Muscle layer of colon (tissue), 2 donors: Measurements from ENCODE around the gene PCYT1A.
A peak's percentile ranks its signal among the peaks of the same experiment; 100 is the strongest.
"Not testable (repeated sequence)": the region's sequence is repeated elsewhere in the genome, so short reads cannot be mapped to it uniquely, and the experiment has no call there.

Source experiments
- H3K27ac ChIP-seq: one replicate; pipeline ENCODE4 v1.7.0; 2013; ENCODE audit warnings: low read depth, mild to moderate bottlenecking, low read length, moderate library complexity
- H3K27me3 ChIP-seq, 2 donors: one replicate each; pipeline ENCODE4 v1.7.0; 2013; ENCODE audit warnings: low read length in 2 of 2, mild to moderate bottlenecking in 2 of 2; ENCODE audit not compliant: insufficient read depth in 2 of 2, control insufficient read depth in 1 of 2
- H3K36me3 ChIP-seq: one replicate; pipeline ENCODE4 v1.7.0; 2013; ENCODE audit warnings: mild to moderate bottlenecking, low read length; ENCODE audit not compliant: insufficient read depth
- H3K4me1 ChIP-seq: one replicate; pipeline ENCODE4 v1.7.0; 2013; ENCODE audit warnings: mild to moderate bottlenecking, low read length; ENCODE audit not compliant: insufficient read depth
- H3K4me3 ChIP-seq, 2 donors: one replicate each; pipeline ENCODE4 v1.7.0; 2013; ENCODE audit warnings: low read length in 2 of 2, low read depth in 1 of 2, mild to moderate bottlenecking in 1 of 2, moderate library complexity in 1 of 2
- H3K9ac ChIP-seq: one replicate; pipeline ENCODE4 v1.7.0; 2013; ENCODE audit warnings: low read length
- H3K9me3 ChIP-seq: one replicate; pipeline ENCODE4 v1.7.0; 2013; ENCODE audit warnings: mild to moderate bottlenecking, low read length
- donor health status: abdominal sarcoma.
- donor health status: Adenocarcinoma of cecum.

Gene PCYT1A

GRCh38 chr3:196317687-196318467 is 30.4 kb upstream of the PCYT1A start, which contains the start of gene DYNLT2B:
TSS of gene DYNLT2B (minus strand) at chr3:196318240. CDS start at chr3:196318152, 88 bp downstream.
- Histone ChIP-seq H3K9ac (peak within 1 kb of the TSS; percentile 38), H3K27me3 (no peaks in the 10 kb centered on the region), H3K9me3 (no peaks in the 10 kb centered on the region), H3K4me3 (peak within 1 kb of the TSS; percentile 70 to 73), H3K4me1 (no peaks in the 10 kb centered on the region), H3K27ac (peak within 1 kb of the TSS; percentile 87), H3K36me3 (no peaks in the 10 kb centered on the region)

GRCh38 chr3:196316799-196317686 is 29.5 kb upstream of the PCYT1A start:
- H3K4me1 ChIP-seq, H3K27me3 ChIP-seq, H3K36me3 ChIP-seq, H3K9me3 ChIP-seq: not testable (repeated sequence)
- H3K9ac ChIP-seq = peak overlapping the region; percentile 38
- H3K27ac ChIP-seq = peak overlapping the region; percentile 87
- H3K4me3 ChIP-seq = peak overlapping the region; percentile 70 to 73

GRCh38 chr3:196315821-196316220 is 28.3 kb upstream of the PCYT1A start:
- H3K4me3 ChIP-seq = no peak overlapping the region

GRCh38 chr3:196314597-196314996 is 27.1 kb upstream of the PCYT1A start:
- Histone ChIP-seq H3K4me1 (no peaks in the 10 kb centered on the region), H3K36me3 (no peaks in the 10 kb centered on the region), H3K9me3 (no peaks in the 10 kb centered on the region)

More at GRCh38 chr3:196315821-196316220, 28.3 kb upstream of the PCYT1A start:
- H3K4me1 ChIP-seq = no peaks in the 10 kb centered on the region
- no peak overlapping the region for H3K27ac ChIP-seq
- no peaks in the 10 kb centered on the region for H3K27me3 ChIP-seq
- no peak overlapping the region for H3K9ac ChIP-seq
- no peaks in the 10 kb centered on the region for H3K9me3 ChIP-seq
- H3K36me3 ChIP-seq = no peaks in the 10 kb centered on the region

GRCh38 chr3:196314086-196314485 is 26.6 kb upstream of the PCYT1A start:
- not testable (repeated sequence) for H3K9me3 ChIP-seq, H3K36me3 ChIP-seq, H3K4me1 ChIP-seq, H3K4me3 ChIP-seq, H3K9ac ChIP-seq, H3K27ac ChIP-seq, H3K27me3 ChIP-seq

More at GRCh38 chr3:196314597-196314996, 27.1 kb upstream of the PCYT1A start:
- no peaks in the 10 kb centered on the region for H3K27me3 ChIP-seq
- H3K4me3 ChIP-seq = no peak overlapping the region
- H3K27ac ChIP-seq = no peak overlapping the region
- H3K9ac ChIP-seq = no peak overlapping the region

- not testable (repeated sequence) for H3K9ac ChIP-seq
Measured at GRCh38 chr3:196302960-196303359, 15.4 kb upstream of the PCYT1A start.

GRCh38 chr3:196302551-196302950 is 15.0 kb upstream of the PCYT1A start:
- H3K27ac ChIP-seq, H3K9ac ChIP-seq, H3K27me3 ChIP-seq, H3K9me3 ChIP-seq, H3K36me3 ChIP-seq, H3K4me1 ChIP-seq, H3K4me3 ChIP-seq: not testable (repeated sequence)

More at GRCh38 chr3:196302960-196303359, 15.4 kb upstream of the PCYT1A start:
- H3K4me3 ChIP-seq, H3K9me3 ChIP-seq, H3K27me3 ChIP-seq, H3K36me3 ChIP-seq, H3K4me1 ChIP-seq, H3K27ac ChIP-seq: not testable (repeated sequence)

GRCh38 chr3:196298521-196298920 is 11.0 kb upstream of the PCYT1A start:
- Histone ChIP-seq H3K27me3 (no peaks in the 10 kb centered on the region), H3K4me3 (no peak overlapping the region), H3K9me3 (no peaks in the 10 kb centered on the region), H3K9ac (no peak overlapping the region), H3K27ac (no peak overlapping the region), H3K36me3 (no peaks in the 10 kb centered on the region), H3K4me1 (no peaks in the 10 kb centered on the region)

GRCh38 chr3:196292286-196292923 is 4.9 kb upstream of the PCYT1A start:
- Histone ChIP-seq H3K36me3 (no peaks in the 10 kb centered on the region), H3K4me1 (no peaks in the 10 kb centered on the region), H3K9ac (no peak overlapping the region), H3K27ac (no peak overlapping the region), H3K27me3 (no peaks in the 10 kb centered on the region), H3K4me3 (no peak overlapping the region), H3K9me3 (no peaks in the 10 kb centered on the region)

- H3K9me3 ChIP-seq = no peaks in the 10 kb centered on the region
- no peaks in the 10 kb centered on the region for H3K36me3 ChIP-seq
- no peaks in the 10 kb centered on the region for H3K27me3 ChIP-seq
- peaks cover 20% of the 10 kb centered on the region for H3K4me1 ChIP-seq
- H3K4me3 ChIP-seq = peak overlapping the region; percentile 80 to 99
- H3K9ac ChIP-seq = peak overlapping the region; percentile 99
- peak overlapping the region; percentile 96 for H3K27ac ChIP-seq
Measured at GRCh38 chr3:196288141-196288460, 575 bp upstream of the PCYT1A start.

GRCh38 chr3:196287090-196287439 is 461 bp downstream of the PCYT1A start:
- no peaks in the 10 kb centered on the region for H3K27me3 ChIP-seq
- H3K27ac ChIP-seq = peak overlapping the region; percentile 96
- peak overlapping the region; percentile 80 to 99 for H3K4me3 ChIP-seq
- H3K9ac ChIP-seq = peak overlapping the region; percentile 99
- no peaks in the 10 kb centered on the region for H3K36me3 ChIP-seq
- H3K4me1 ChIP-seq = peaks cover 20% of the 10 kb centered on the region
- no peaks in the 10 kb centered on the region for H3K9me3 ChIP-seq
